Vagina (tissue), 2 donors: Measurements from ENCODE around the gene ID3. TPM values are rescaled to one million over a fixed set of nuclear protein-coding genes. Genes with fewer than 3 reads are reported as not detected.
A peak's percentile ranks its signal among the peaks of the same experiment; 100 is the strongest.
"Not testable (repeated sequence)": the region's sequence is repeated elsewhere in the genome, so short reads cannot be mapped to it uniquely, and the experiment has no call there.

Experiments
- DNase-seq, 2 donors: peaks; one replicate each; pipeline ENCODE4 v3.0.0-alpha.2; 2017; ENCODE audit errors: extremely low spot score in 2 of 2
- H3K27ac ChIP-seq: fragments of 200-600 bp; sonication (generic); one replicate; pipeline ENCODE4 v1.5.1; 2019
- H3K27me3 ChIP-seq: fragments of 200-600 bp; sonication (generic); one replicate; pipeline ENCODE4 v1.5.1; 2019
- H3K36me3 ChIP-seq, 2 donors: fragments of 200-600 bp; sonication (generic); one replicate each; pipeline ENCODE4 v1.5.1; 2017 to 2019
- H3K4me1 ChIP-seq: fragments of 200-600 bp; sonication (generic); one replicate; pipeline ENCODE4 v1.5.1; 2019
- H3K4me3 ChIP-seq, 2 donors: fragments of 200-600 bp; sonication (generic); 1 replicate in 1 of 2; 2 replicates in 1 of 2; pipeline ENCODE4 v1.5.1; 2016 to 2019
- H3K9me3 ChIP-seq: fragments of 200-600 bp; sonication (generic); one replicate; pipeline ENCODE4 v1.5.1; 2019
- CTCF ChIP-seq, 3 experiments: fragments of 450-650 bp in 2 of 3; fragments of 200-600 bp in 1 of 3; sonication (generic) in 1 of 3; IDR thresholded peaks; one replicate each; pipeline ENCODE4 v1.5.1; 2017 to 2019; ENCODE audit warnings: antibody characterized with exemption in 3 of 3, mild to moderate bottlenecking in 2 of 3, moderate library complexity in 2 of 3
- POLR2A ChIP-seq, 2 donors: fragments of 450-650 bp; IDR thresholded peaks; one replicate each; pipeline ENCODE4 v1.6.1; 2017; ENCODE audit warnings: antibody characterized with exemption in 2 of 2, mild to moderate bottlenecking in 2 of 2, moderate library complexity in 2 of 2
- POLR2AphosphoS5 ChIP-seq, 2 donors: sonication (generic); formaldehyde crosslinking; IDR thresholded peaks; one replicate each; pipeline ENCODE4 v1.9.0; 2017; ENCODE audit warnings: antibody characterized with exemption in 2 of 2, mild to moderate bottlenecking in 2 of 2, low read depth in 1 of 2; ENCODE audit not compliant: insufficient read depth in 1 of 2
- intact Hi-C: fragments of 100-400 bp; cut with DNase I; formaldehyde crosslinking; loops from one replicate; pipeline ENCODE4 v1.15.1; 2023
- total RNA-seq: library from RNA; depleted of rRNA; stranded (reverse); fragments of >200 nt; gene quantifications from one replicate; pipeline ENCODE4 v1.2.3, GENCODE V29; 2016

ID3 gene
- total RNA-seq, 1 donor from 2014 or later: 358 TPM

DNA sequence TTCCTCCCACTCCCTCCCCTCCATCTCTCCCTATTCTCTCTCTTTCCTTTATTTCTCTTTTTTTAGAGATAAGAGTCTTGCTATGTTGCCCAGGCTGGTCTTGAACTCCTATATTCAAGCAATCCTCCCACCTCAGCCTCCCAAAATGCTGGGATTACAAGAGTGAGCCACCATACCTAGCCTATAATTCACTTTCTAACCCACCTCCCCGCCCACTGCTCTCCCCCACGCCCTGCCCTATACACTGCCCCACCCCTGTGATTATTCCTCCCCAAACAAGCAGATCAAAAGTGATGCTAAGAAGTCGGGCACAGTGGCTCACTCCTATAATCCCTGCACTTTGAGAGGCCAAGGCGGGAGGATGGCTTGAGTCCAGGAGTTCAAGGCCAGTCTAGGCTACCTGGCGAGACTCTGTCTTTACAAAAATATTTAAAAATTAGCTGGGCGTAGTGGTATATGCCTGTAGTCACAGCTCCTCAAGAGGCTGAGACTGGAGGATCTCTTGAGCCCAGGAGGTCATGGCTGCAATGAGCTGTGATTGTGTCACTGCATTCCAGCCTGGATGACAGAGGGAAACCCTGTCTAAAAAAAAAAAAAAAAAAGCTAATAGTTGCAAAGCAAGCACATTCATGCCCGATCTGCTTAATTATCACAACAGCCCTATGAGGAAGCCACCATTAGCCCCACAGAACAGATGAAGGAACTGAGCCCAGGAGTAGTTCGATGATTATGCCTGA lies 15.4 kb downstream of the ID3 start:
- H3K4me3 ChIP-seq: no peak overlapping the region
- TF ChIP-seq CTCF (IDR thresholded peaks at IDR 0.05): no peak
- TF ChIP-seq POLR2A (IDR thresholded peaks at IDR 0.05): no peak
- TF ChIP-seq POLR2AphosphoS5 (IDR thresholded peaks at IDR 0.05; ENCODE audit: insufficient read depth in 1 of 2, low read depth in 1 of 2): no peak
- H3K27ac ChIP-seq: no peak overlapping the region
- no peak for DNase-seq
- no peaks in the 10 kb centered on the region for H3K9me3 ChIP-seq
- no peaks in the 10 kb centered on the region for H3K27me3 ChIP-seq
- intact Hi-C loops: loop anchor here (5.0 kb wide), 2 partner anchors 47 to 93 kb away; no protein-coding TSS in a partner anchor
- H3K4me1 ChIP-seq: peaks cover 8% of the 10 kb centered on the region
- no peaks in the 10 kb centered on the region for H3K36me3 ChIP-seq

GRCh38 chr1:23542940-23543339 lies 16.4 kb downstream of the ID3 start:
- H3K9me3 ChIP-seq, H3K27ac ChIP-seq, H3K36me3 ChIP-seq, H3K4me1 ChIP-seq, H3K4me3 ChIP-seq, H3K27me3 ChIP-seq, DNase-seq: not testable (repeated sequence)
- intact Hi-C loops: loop anchor here (5.0 kb wide), 2 partner anchors 46 to 94 kb away; no protein-coding TSS in a partner anchor

- peak overlapping the region; percentile 5 for H3K27ac ChIP-seq
- no peaks in the 10 kb centered on the region for H3K36me3 ChIP-seq
- H3K27me3 ChIP-seq: no peaks in the 10 kb centered on the region
- intact Hi-C loops: loop anchor here (5.0 kb wide), 2 partner anchors 42 to 98 kb away; no protein-coding TSS in a partner anchor
- H3K4me1 ChIP-seq: peaks cover 8% of the 10 kb centered on the region
- H3K9me3 ChIP-seq: no peaks in the 10 kb centered on the region
- no peak overlapping the region for H3K4me3 ChIP-seq
- no peak for DNase-seq
- peak; percentile 87 to 88 (median 88) for TF ChIP-seq CTCF (IDR thresholded peaks at IDR 0.05)
- TF ChIP-seq POLR2AphosphoS5 (IDR thresholded peaks at IDR 0.05; ENCODE audit: insufficient read depth in 1 of 2, low read depth in 1 of 2): peak; percentile 34 to 49
- TF ChIP-seq POLR2A (IDR thresholded peaks at IDR 0.05): no peak
These were observed 19.5 kb downstream of the ID3 start for GRCh38 chr1:23539698-23540266.

DNA sequence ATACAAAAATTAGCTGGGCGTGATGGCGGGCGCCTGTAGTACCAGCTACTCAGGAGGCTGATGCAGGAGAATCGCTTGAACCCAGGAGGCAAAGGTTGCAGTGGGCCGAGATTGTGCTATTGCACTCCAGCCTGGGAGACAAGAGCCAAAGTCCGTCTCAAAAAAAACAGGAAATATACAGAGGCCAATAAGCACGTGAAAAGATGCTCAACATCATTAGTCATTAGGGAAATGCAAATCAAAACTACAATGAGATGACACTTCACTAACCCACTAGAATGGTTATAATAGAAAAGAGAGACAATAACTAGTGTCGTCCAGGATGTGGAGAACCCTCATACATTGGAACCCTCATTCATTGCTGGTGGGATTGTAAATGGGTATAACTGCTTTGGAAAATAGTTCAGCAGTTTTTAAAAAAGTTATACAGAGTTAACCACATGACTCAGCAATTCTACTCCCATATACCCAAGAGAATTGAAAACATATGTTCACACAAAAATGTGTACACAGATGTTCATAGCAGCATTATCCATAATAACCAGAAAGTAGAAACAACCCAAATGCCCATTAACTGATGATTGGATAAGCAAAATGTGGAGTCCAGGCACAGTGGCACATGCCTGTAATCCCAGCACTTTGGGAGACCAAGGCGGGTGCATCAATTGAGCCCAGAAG lies 21.9 kb downstream of the ID3 start:
- H3K9me3 ChIP-seq: no peaks in the 10 kb centered on the region
- H3K27me3 ChIP-seq: no peaks in the 10 kb centered on the region
- no peak for DNase-seq
- intact Hi-C loops: no loop called here
- no peak for TF ChIP-seq CTCF (IDR thresholded peaks at IDR 0.05)
- TF ChIP-seq POLR2A (IDR thresholded peaks at IDR 0.05): no peak
- TF ChIP-seq POLR2AphosphoS5 (IDR thresholded peaks at IDR 0.05; ENCODE audit: insufficient read depth in 1 of 2, low read depth in 1 of 2): no peak
- H3K4me3 ChIP-seq: no peak overlapping the region
- no peak overlapping the region for H3K27ac ChIP-seq
- H3K4me1 ChIP-seq: peaks cover 16% of the 10 kb centered on the region
- no peaks in the 10 kb centered on the region for H3K36me3 ChIP-seq

GRCh38 chr1:23533246-23534023 lies 25.9 kb downstream of the ID3 start:
- no peak for TF ChIP-seq CTCF (IDR thresholded peaks at IDR 0.05)
- peak in 1 of 2 donors; percentile 20 for TF ChIP-seq POLR2AphosphoS5 (IDR thresholded peaks at IDR 0.05; ENCODE audit: insufficient read depth in 1 of 2, low read depth in 1 of 2)
- no peak for TF ChIP-seq POLR2A (IDR thresholded peaks at IDR 0.05)
- no peaks in the 10 kb centered on the region for H3K27me3 ChIP-seq
- H3K36me3 ChIP-seq: no peaks in the 10 kb centered on the region
- DNase-seq: no peak
- no peaks in the 10 kb centered on the region for H3K9me3 ChIP-seq
- peaks cover 43% of the 10 kb centered on the region for H3K4me1 ChIP-seq
- H3K27ac ChIP-seq: no peak overlapping the region
- H3K4me3 ChIP-seq: no peak overlapping the region
- intact Hi-C loops: no loop called here
